Neural progenitor cell (in vitro differentiated cells): ENCODE data around the gene NATD1. TPM values are rescaled to one million over a fixed set of nuclear protein-coding genes. Genes with fewer than 3 reads are reported as not detected.

Experiments
- DNase-seq: peaks from one replicate; pipeline ENCODE4 v3.0.0-alpha.2; 2016; ENCODE audit warnings: low spot score
- H2AFZ ChIP-seq: fragments of 200-600 bp; sonication (generic); replicated peaks from 2 replicates; pipeline ENCODE4 v1.6.1; 2016; ENCODE audit warnings: antibody characterized with exemption
- H3F3A ChIP-seq: fragments of 200-600 bp; sonication (generic); 2 replicates; pipeline ENCODE4 v1.6.1; 2016; ENCODE audit warnings: antibody characterized with exemption, low read depth
- H3K27ac ChIP-seq: fragments of 200-600 bp; sonication (generic); 2 replicates; pipeline ENCODE4 v1.5.1; 2016; ENCODE audit warnings: mild to moderate bottlenecking
- H3K27me3 ChIP-seq: fragments of 200-600 bp; sonication (generic); 2 replicates; pipeline ENCODE4 v1.6.1; 2016; ENCODE audit warnings: mild to moderate bottlenecking, moderate library complexity
- H3K36me3 ChIP-seq: fragments of 200-600 bp; sonication (generic); 2 replicates; pipeline ENCODE4 v1.5.1; 2016
- H3K4me1 ChIP-seq: fragments of 200-600 bp; sonication (generic); 2 replicates; pipeline ENCODE4 v1.6.1; 2016; ENCODE audit warnings: mixed run types
- H3K4me2 ChIP-seq: fragments of 200-600 bp; sonication (generic); 2 replicates; pipeline ENCODE4 v1.6.1; 2016
- H3K4me3 ChIP-seq: fragments of 200-600 bp; sonication (generic); 2 replicates; pipeline ENCODE4 v1.5.1; 2016
- H3K79me2 ChIP-seq: fragments of 200-600 bp; sonication (generic); 2 replicates; pipeline ENCODE4 v1.6.1; 2016; ENCODE audit warnings: low read depth
- H3K9ac ChIP-seq: fragments of 200-600 bp; sonication (generic); 2 replicates; pipeline ENCODE4 v1.6.1; 2016
- H3K9me3 ChIP-seq: fragments of 200-600 bp; sonication (generic); 2 replicates; pipeline ENCODE4 v1.5.1; 2016; ENCODE audit warnings: low read depth
- H4K20me1 ChIP-seq: fragments of 200-600 bp; sonication (generic); 2 replicates; pipeline ENCODE4 v1.6.1; 2016; ENCODE audit warnings: low read depth
- H3K27ac Mint-ChIP-seq: 3 replicates; pipeline ENCODE4 v1.8.0; 2021; ENCODE audit warnings: mixed read lengths
- H3K27me3 Mint-ChIP-seq: 2 replicates; pipeline ENCODE4 v1.8.0; 2022; ENCODE audit warnings: low read depth, mild to moderate bottlenecking, inconsistent platforms, moderate library complexity, mixed read lengths; ENCODE audit not compliant: insufficient read depth
- H3K36me3 Mint-ChIP-seq: 3 replicates; pipeline ENCODE4 v1.8.0; 2021; ENCODE audit warnings: mixed read lengths
- H3K4me1 Mint-ChIP-seq: 3 replicates; pipeline ENCODE4 v1.8.0; 2021; ENCODE audit warnings: mixed read lengths
- H3K4me3 Mint-ChIP-seq: 3 replicates; pipeline ENCODE4 v1.8.0; 2021; ENCODE audit warnings: mild to moderate bottlenecking, moderate library complexity, mixed read lengths
- H3K9me3 Mint-ChIP-seq: 3 replicates; pipeline ENCODE4 v1.8.0; 2020; ENCODE audit warnings: mixed read lengths
- CTCF ChIP-seq: fragments of 200-600 bp; sonication (generic); IDR thresholded peaks from 2 replicates; pipeline ENCODE4 v1.5.1; 2017; ENCODE audit warnings: antibody characterized with exemption, mild to moderate bottlenecking
- EZH2 ChIP-seq: fragments of 200-600 bp; sonication (generic); IDR thresholded peaks from 2 replicates; pipeline ENCODE4 v1.6.1; 2017; ENCODE audit warnings: antibody characterized with exemption, mild to moderate bottlenecking, moderate library complexity
- EZH2phosphoT487 ChIP-seq: fragments of 200-600 bp; sonication (generic); IDR thresholded peaks from 2 replicates; pipeline ENCODE4 v1.6.1; 2017; ENCODE audit warnings: antibody characterized with exemption
- small RNA-seq: library from RNA; depleted of rRNA; stranded (forward); fragments of <200 nt; gene quantifications from one replicate; pipeline ENCODE3, GENCODE V24; 2015
- total RNA-seq: library from RNA; depleted of rRNA; stranded (reverse); fragments of >200 nt; gene quantifications from 2 replicates; pipeline ENCODE4 v1.2.3, GENCODE V29; 2015; ENCODE audit warnings: low replicate concordance

NATD1 gene
- total RNA-seq, 1 donor from 2014 or later = 4.3 TPM

GRCh38 chr17:21189361-21189760, 63.8 kb downstream of the NATD1 start:
- no peaks in the 10 kb centered on the region for H3K9me3 ChIP-seq
- Mint-ChIP-seq H3K27me3 (peaks cover 2% of the 10 kb centered on the region), H3K36me3 (peaks cover 27% of the 10 kb centered on the region), H3K9me3 (no peaks in the 10 kb centered on the region), H3K27ac (no peak overlapping the region), H3K4me3 (no peak overlapping the region), H3K4me1 (no peaks in the 10 kb centered on the region)
- H3K4me3 ChIP-seq = no peak overlapping the region
- H4K20me1 ChIP-seq = no peaks in the 10 kb centered on the region
- no peaks in the 10 kb centered on the region for H3K36me3 ChIP-seq
- H3K79me2 ChIP-seq = no peaks in the 10 kb centered on the region
- H3K9ac ChIP-seq = no peak overlapping the region
- no peak overlapping the region for H2AFZ ChIP-seq
- no peak for DNase-seq
- no peak overlapping the region for H3K4me2 ChIP-seq
- H3F3A ChIP-seq = no peaks in the 10 kb centered on the region
- TF ChIP-seq CTCF (no peak), EZH2phosphoT487 (no peak), EZH2 (no peak)
- no peak overlapping the region for H3K27ac ChIP-seq
- H3K4me1 ChIP-seq = no peaks in the 10 kb centered on the region
- no peaks in the 10 kb centered on the region for H3K27me3 ChIP-seq

Small RNA genes lying within 50 kb of the gene (small RNA-seq; reads per million reads assigned to genes)
- gene RN7SL426P = not detected

Other genes starting within 250 kb of the NATD1 start
- 192 and 244 TPM in 2 replicates for gene USP22, start 210.4 kb downstream of the NATD1 start, total RNA-seq
- 21.6 and 29.9 TPM in 2 replicates for gene DHRS7B, start 126.4 kb downstream of the NATD1 start, total RNA-seq
- gene TMEM11, start 39.2 kb downstream of the NATD1 start, total RNA-seq = 17.3 and 20.9 TPM in 2 replicates
- gene MAP2K3, start 31.3 kb upstream of the NATD1 start, total RNA-seq = 3.5 and 9.4 TPM in 2 replicates
- gene KCNJ12, start 122.9 kb upstream of the NATD1 start, total RNA-seq = 0.56 and 1.8 TPM in 2 replicates